HG02623 (cell line): ENCODE data around the gene TGFB2.
"Not testable (repeated sequence)": the region's sequence is repeated elsewhere in the genome, so short reads cannot be mapped to it uniquely, and the experiment has no call there.

Experiments used
- ATAC-seq: cut with Tn5 transposase; IDR thresholded peaks from one replicate; pipeline ENCODE4 v1.9.1; 2021; ENCODE audit warnings: moderate library complexity; ENCODE audit not compliant: unreplicated experiment

The TGFB2 gene

DNA sequence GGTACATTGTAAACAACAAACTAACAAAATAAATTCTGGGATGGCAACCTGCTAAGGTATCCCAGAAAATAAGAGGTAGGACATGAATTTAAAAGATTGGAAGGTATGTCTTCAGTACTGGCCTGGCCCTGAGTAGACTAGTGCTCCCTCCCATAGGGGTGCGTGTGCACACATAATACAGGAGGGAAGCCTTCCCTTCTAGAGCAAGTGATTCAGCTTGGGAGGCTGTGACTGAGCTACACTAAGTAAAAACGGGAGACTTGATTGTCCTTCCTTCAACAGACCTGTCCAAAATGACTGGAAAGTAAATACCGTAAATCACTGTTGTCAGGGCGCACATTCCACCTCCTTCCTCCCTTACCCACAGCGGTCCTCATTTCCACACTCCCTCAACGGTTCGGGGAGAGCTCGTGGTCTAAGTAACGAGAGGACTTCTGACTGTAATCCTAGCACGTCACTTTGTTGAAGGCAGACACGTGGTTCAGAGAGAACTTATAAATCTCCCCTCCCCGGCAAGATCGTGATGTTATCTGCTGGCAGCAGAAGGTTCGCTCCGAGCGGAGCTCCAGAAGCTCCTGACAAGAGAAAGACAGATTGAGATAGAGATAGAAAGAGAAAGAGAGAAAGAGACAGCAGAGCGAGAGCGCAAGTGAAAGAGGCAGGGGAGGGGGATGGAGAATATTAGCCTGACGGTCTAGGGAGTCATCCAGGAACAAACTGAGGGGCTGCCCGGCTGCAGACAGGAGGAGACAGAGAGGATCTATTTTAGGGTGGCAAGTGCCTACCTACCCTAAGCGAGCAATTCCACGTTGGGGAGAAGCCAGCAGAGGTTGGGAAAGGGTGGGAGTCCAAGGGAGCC lies at the start of gene TGFB2:
Gene TGFB2, plus strand, starts transcription at position 523 of the 859 bp plus-strand sequence. CDS start 1,366 bp downstream, outside the sequence.
- peak; percentile 46 for ATAC-seq

DNA sequence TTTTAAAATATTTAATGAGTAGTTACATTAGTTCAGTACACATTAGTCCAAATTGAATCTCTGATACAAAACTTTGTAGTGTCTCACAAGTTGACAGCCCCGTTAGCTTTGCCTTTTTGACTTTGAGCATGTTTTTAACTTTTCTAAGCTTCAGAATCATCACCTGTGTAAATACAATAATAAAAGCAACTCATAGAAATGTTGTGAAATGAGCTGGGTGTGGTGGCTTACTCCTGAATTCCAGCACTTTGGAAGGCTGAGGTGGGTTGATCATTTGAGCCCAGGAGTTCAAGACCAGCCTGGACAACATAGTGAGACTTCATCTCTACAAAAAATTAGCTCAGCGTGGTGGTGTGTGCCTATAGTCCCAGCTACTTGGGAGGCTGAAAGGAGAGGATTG lies 49.0 kb upstream of the TGFB2 start:
- no peak for ATAC-seq

DNA sequence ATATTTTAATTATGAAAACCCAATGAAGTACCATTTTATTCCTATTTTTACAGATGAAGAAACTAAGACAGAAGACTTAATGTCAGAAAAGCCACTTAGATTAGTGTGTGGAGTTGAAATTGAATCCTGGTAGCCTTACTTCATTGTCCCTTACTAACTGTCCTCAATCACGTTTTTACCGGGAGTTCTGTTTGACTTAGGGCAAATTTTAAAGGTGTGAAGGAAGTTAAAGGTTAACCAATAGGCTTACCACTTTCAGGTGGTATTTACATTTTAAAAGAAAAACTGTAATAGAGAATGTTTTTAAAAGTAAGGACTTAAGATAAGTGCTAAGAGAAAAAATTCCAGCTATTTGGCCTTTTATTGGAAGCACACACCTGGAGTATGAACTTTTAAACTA lies 47.7 kb upstream of the TGFB2 start:
- no peak for ATAC-seq

DNA sequence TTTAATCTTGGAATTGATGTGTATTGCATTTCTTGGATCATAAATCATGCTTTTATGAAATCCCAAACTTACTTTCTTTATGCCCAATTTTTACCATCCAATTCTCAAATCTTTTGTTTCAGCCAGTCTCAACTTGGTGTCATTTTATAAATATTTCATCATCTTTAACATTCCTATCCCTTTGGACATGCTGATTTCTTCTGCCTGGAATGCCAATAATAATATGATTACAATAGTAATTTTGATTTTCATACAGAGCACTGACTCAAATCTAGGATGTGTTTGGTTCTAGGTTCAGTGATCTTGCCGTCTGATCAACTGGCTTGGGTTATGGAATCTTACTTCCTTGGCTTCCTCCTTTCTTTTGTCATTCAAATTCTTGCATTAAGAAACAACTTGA lies 47.3 kb upstream of the TGFB2 start:
- ATAC-seq = no peak

DNA sequence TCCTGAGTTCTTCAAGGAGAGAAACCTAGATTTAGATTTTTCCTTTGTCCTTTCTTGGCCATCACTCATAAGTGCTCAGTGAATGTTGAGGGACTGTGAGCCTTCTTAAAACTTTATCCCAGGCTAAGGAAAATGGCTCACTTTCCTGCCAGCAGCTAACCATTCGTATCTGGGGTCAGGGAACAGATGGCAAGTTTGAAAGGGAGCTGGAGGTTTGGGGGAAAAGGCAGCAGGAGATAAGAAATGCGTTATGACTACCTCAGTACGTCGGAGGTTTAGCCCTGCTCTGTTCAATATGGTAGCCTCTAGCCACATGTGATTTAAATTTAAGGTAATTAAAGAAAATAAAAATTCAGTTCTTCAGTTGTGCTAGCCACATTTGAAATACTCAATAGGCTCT lies 46.7 kb upstream of the TGFB2 start:
- no peak for ATAC-seq

DNA sequence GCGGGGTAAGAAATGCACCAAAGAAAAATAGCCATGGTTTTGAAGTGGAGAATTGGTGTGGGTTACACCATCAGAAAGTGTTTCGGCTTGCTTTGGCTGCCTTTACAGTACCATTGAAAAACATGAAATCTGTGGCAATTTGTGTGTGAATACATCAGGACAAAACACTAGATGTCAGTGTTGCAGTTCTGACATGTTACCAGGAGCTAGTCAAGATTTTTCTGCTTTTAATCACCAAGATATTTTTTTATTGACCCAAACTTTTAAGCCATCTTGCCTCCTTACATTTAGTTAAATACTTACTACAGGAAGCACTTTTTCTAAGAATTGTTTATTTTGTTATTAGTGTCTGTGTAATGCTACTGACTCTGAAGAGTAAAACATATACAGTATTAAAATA lies 45.7 kb upstream of the TGFB2 start:
- ATAC-seq = no peak

DNA sequence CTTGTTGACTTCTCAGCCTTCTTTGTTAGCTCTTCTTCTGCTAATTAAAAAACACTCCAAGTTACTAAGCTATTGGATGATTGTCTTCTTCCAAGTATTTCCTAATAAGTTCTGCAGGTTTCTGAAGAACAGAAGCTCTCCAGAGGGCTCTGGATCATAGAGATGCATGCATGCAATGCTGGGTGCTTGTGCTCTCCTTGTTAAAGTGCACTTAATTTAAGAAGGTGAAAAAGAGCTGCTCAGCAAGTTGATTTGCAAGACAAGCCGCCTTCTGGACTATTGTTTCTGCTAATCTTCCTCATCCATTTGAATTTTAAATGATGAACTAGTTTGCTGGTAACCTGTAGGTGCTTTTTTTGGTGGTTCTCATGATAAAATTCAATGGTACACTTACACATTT lies 43.9 kb upstream of the TGFB2 start:
- no peak for ATAC-seq

DNA sequence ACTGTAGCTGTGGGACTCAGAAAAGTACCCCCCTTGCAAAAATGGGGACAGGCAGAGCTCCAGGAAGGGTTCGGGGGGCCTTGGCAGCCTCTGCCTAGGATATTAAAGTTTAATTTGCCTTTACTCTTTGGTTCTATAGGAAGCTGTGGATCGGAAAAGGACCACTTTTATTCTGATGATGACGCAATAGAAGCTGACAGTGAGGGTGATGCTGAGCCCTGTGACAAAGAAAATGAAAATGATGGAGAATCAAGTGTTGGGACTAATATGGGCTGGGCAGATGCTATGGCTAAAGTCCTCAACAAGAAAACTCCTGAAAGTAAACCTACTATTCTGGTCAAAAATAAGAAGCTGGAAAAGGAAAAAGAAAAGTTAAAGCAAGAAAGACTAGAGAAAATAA lies 43.0 kb upstream of the TGFB2 start:
- no peak for ATAC-seq

DNA sequence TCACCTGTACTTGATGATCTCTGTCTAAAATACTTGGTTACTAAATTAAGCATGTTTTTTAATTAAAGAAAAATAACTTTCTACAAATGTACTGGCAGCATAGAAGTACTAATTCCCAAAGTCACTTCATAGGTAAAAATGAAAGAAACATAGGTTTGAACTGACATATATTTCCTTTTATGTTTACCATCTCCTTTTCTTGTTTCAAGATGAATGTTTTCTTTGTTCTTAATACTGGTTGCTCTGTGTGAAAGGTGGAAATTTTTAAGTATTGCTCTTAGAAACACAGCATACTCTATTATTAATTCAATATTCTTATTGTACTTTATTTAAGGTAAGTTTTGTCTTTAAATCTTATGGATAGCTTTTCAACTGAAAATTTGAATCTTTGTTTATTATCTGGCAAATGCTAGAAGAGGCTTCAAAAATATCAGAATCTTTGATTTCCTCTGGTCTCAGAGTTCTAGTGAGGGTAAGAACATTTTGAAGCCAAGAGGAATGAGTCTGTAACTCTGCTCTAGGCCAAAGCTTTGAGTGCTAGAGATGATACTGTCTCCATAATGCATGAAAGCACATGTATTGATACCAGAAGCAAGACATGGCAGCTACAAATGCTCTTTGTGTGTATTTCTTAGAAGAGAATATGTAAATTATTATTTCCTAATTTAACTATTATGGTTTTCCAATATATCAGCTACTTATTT lies 41.8 kb upstream of the TGFB2 start:
- ATAC-seq = no peak

DNA sequence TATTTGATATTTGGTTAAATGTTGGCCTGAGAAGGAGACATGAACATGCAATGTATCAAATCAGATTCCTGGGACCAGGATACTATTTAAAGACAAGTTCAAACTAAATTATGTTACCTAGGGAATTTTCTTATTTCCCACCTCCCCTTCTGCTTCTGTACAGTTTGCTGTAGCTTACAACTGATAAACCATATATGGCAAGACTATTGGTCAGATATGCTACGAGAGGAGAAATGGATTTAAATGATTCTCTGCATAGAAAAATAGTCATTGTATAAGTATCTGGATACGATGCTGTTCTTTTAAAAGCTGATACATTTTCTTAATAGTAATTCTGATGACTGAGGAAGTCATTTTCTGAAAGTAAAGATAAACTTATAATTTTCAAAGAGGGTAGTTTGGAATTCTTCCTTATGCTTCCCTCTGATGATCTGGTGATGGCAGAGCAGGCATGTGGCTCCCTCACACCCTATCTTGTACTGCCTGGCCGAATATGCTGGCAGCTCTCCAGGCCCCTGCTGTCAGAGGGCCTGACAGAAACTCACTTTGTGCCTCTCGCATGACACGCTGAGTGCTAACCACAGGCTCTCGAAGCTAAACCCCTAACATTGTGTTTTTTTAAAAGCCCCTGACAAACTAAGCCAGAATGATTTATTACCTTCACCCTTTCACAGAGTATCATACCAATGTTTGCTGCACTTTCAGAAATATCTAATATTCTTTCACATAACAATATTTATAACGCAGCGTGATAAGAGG lies 40.7 kb upstream of the TGFB2 start:
- ATAC-seq = peak; percentile 58

DNA sequence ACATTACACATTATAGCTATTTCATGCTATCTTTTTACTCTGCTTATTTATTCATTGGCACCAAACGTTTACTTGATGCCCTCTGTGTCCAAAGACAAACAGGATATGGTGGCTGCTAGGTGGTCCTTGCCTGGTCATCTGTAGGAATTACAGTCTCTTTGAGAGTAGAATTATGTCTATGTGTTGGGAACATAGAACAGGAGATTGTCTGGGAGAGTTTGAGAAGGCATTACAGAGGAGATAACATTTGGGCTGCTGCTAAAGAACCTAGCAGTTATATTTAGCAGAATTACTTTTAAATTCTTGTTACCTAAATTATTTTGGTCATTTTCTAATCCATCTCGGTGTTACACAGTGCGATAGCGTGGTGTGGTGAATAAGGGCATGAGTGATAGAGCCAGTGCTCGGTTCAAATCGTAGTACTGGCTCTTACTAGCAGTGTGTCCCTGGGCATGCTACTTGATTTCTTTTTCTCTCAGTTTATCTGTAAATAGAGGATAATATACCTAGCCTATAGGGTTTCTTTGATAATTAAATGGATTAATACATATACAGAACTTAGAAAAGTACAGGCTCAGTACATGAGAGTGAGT lies 39.6 kb upstream of the TGFB2 start:
- ATAC-seq = no peak

DNA sequence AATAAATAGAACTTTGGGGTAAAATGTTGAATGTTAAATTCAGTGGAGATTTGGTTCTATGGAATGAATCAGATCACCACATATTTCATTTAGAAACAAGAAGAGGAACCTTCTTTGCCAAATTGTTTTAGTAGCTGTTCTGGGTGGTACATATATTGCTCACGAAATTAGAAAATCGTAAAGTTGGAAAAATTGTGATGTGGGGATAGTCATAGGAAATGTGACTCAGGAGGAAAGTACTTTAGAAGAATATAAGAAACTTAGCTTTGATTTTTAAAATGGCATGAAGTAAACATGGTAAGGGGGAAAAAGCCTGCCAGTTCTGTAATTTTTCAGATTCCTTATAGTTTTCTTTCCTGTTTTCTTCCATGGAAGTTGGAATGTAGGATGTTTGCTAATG lies 32.6 kb upstream of the TGFB2 start:
- no peak for ATAC-seq

DNA sequence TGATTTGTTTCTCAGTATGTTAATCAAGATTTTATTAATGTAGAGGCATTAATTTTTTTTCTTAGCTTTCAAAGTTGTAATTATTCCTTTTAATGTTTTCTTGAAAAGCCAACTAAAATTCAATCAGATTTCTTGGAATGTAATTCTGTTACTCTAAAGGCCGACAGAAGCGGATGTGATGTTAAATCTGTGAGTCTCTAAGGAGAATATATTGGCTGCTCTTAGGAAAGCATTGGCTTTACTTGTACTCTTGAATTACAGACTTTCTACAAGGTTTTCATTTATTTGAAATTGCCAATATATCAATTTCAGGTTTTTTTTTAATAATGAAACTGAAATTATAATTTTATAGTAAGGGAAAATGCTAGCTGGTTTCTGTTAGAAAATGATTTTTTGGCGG lies 30.8 kb upstream of the TGFB2 start:
- no peak for ATAC-seq

DNA sequence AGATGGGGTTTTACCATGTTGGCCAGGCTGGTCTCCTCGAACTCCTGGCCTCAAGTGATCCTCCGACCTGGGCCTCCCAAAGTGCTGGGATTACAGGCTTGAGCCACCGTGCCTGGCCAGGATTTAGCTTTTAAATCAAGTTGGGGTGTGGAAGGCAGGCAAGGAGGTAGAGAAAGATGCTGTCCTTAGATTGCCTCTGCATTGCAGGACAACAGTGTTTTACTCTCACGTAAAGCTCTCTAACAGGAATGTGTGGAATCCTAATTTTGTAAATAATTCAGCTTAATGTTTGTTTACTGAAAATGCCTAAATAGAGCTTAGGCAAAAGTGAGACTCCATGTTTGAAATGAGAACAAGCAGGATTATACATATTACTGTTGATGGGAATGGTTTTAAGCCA lies 29.5 kb upstream of the TGFB2 start:
- ATAC-seq = no peak

DNA sequence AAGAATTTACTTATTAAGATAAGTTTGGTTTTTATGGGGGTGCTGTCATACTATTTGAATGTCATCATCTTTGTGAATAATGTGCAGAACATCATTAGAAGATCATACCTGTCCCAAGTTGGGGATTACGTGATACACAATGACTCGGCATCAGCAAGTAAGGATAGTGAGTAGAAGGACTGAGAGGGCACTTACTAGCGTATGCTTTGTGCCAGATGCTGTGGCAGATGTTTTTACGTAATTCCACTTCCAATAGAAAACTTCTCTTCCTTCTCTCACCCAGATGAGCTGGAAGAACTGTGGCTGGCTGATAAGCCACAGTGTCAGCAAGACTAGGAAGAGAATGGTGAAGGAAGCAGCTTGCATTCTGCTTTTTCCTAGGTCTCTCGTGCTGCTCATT lies 28.1 kb upstream of the TGFB2 start:
- no peak for ATAC-seq

DNA sequence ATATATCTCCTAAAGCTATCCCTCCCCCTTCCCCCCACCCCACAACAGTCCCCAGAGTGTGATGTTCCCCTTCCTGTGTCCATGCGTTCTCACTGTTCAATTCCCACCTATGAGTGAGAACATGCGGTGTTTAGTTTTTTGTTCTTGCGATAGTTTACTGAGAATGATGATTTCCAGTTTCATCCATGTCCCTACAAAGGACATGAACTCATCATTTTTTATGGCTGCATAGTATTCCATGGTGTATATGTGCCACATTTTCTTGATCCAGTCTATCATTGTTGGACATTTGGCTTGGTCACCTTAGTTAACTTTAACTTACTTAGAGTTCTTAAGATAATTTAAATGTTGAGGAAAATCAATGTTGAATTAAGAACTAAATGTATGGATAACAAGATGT lies 25.0 kb upstream of the TGFB2 start:
- not testable (repeated sequence) for ATAC-seq

DNA sequence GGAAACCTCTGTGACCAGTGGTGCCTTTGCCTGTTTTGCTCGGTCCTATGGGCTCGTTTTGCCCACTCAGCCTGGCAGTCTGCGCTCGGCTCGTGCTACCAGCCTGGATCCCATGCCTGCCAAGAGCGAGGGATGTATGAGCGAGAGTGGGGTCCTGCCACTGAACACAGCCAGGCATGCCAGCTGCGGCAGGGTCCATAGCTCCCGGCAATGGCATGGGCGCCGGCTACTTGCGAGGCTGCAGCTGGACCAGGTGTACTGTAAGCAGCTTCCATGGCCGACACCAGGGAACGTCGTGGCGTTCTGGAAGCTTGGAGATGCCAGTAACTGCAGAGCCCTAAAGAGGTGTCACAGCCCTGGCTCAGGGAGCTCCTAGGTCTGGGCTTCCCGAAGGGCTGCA lies 22.4 kb upstream of the TGFB2 start:
- no peak for ATAC-seq

DNA sequence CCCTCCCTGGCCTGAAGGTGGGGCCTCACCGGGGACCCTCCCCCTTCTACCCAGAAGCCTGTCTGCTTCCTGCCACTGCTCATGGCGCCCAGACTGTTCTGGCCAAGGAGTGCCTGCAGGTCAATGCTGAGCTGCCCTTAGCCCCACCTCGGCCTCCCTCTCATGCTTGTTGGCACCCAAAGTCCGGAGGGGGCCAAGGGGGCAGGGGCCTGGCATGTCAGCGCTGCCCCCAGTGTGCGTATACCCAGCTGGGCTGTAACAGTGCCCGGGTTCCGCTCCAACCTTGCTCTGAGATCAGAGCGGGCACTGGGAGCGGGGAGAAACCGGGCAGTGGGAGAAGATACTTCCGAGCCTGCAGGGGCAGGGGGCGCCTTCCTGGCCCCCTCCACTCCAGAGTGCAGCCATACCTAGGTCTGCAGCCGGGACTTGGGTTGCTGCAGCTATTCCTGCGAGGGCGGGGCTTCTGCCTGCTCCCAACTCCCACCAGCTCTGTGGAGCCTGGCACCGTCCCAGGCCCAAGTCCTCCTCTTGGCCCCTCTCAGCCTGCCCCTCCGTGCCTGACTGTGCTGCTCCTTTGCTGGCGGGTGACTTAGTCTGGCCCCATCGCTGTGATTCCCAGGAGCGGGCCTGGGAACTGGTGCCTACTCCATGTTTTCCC lies 21.4 kb upstream of the TGFB2 start:
- ATAC-seq = no peak

DNA sequence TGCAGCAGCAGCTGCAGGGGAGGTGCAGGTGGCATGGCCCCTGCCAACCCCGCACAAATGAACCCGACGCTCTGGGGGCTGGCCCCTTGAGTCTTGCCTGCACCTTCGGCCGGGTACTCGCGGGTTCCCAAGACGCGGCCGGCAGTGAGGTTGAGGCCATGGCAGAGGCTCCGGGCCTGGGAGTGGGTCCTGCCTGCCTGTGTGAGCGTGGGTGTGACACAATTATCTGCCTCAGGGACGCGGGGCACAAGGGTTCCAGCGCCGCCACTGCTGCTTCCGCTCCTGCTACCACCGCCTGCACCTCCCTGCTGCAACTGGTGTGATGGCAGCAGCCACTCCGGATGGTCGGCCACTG lies 20.9 kb upstream of the TGFB2 start:
- no peak for ATAC-seq

DNA sequence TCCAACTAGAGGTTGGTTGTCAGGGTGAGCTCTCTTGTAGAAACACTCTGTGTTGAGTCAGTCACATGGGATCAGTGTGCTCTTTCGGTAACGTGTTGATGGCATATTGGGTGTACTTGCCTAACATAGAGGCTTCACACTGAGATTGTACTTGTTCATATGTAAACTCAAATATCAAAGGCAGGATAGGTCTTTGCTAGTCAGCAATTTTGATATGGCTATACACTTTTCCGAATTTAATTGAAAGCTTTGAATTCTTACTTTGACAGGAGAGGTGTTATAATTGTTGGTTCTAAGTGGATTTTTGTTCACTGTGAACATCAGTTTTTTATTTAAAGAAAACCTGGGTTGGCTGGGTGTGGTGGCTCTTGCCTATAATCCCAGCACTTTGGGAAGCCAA lies 16.4 kb upstream of the TGFB2 start:
- ATAC-seq = no peak

DNA sequence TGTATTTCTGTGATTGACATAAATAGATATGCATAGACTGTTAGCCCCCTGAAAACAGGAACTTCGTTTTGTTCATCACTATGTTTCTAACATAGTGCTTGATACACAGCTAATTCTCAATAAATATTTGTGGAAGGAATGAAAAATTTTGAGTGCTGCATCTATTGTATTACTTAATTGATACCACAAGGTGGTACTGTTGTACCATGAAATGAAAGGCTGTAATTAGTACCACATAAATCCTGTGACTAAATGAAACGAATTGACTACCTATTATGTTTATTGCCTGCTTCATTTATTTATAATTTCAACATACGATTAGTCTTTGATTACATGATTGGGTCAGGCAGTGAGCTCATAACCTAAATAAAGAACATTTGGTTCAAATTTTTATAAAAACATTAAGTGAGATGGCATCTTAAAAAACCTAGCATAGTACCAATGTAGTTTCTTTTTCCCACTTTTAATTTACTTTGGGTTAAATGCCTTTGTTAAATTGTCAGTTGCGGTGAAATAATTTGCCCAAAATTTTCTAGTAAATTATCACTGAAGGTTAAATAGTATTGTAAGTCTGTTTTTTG lies 15.0 kb upstream of the TGFB2 start:
- no peak for ATAC-seq
